Progenitor cell of endocrine pancreas (in vitro differentiated cells): Measurements from ENCODE around the gene PPM1H. TPM values are rescaled to one million over a fixed set of nuclear protein-coding genes. Genes with fewer than 3 reads are reported as not detected.

Experiments
- DNase-seq: peaks from one replicate; pipeline ENCODE4 v3.0.0; 2021; ENCODE audit warnings: low spot score; ENCODE audit not compliant: unreplicated experiment
- H3K27ac Mint-ChIP-seq: 2 replicates; pipeline ENCODE4 v1.8.0; 2021; ENCODE audit warnings: mild to moderate bottlenecking, moderate library complexity, mixed read lengths
- H3K27me3 Mint-ChIP-seq: 2 replicates; pipeline ENCODE4 v1.8.0; 2021; ENCODE audit warnings: mixed read lengths
- H3K36me3 Mint-ChIP-seq: 2 replicates; pipeline ENCODE4 v1.8.0; 2022; ENCODE audit warnings: mixed read lengths; ENCODE audit not compliant: insufficient read depth
- H3K4me1 Mint-ChIP-seq: 2 replicates; pipeline ENCODE4 v1.8.0; 2021; ENCODE audit warnings: low read depth, mixed read lengths
- H3K4me3 Mint-ChIP-seq: 2 replicates; pipeline ENCODE4 v1.8.0; 2021; ENCODE audit warnings: low read depth, mild to moderate bottlenecking, moderate library complexity, mixed read lengths
- H3K9me3 Mint-ChIP-seq: 2 replicates; pipeline ENCODE4 v1.8.0; 2021; ENCODE audit warnings: low read depth, mixed read lengths
- CTCF ChIP-seq: fragments of 200-600 bp; sonication (generic); IDR thresholded peaks from one replicate; pipeline ENCODE4 v1.5.0; 2021; ENCODE audit warnings: antibody characterized with exemption, mild to moderate bottlenecking; ENCODE audit not compliant: unreplicated experiment
- total RNA-seq: library from RNA; stranded (reverse); gene quantifications from 2 replicates; pipeline ENCODE4 v1.2.1, GENCODE V29; 2021

The PPM1H gene
- total RNA-seq, 1 donor from 2014 or later = 25.4 TPM

- no peak overlapping the region for H3K27ac Mint-ChIP-seq
- DNase-seq = no peak
- H3K36me3 Mint-ChIP-seq = no peaks in the 10 kb centered on the region
- H3K4me3 Mint-ChIP-seq = no peak overlapping the region
- H3K27me3 Mint-ChIP-seq = no peaks in the 10 kb centered on the region
- H3K9me3 Mint-ChIP-seq = no peaks in the 10 kb centered on the region
- TF ChIP-seq CTCF = no peak
- H3K4me1 Mint-ChIP-seq = peaks cover 4% of the 10 kb centered on the region
Observed at GRCh38 chr12:62925680-62926079, 9.3 kb downstream of the PPM1H start.

- Mint-ChIP-seq H3K4me1 (peaks cover 3% of the 10 kb centered on the region), H3K9me3 (no peaks in the 10 kb centered on the region), H3K36me3 (no peaks in the 10 kb centered on the region), H3K27ac (no peak overlapping the region), H3K4me3 (no peak overlapping the region), H3K27me3 (no peaks in the 10 kb centered on the region)
- no peak for TF ChIP-seq CTCF
- DNase-seq = no peak
Observed at GRCh38 chr12:62924084-62924483, 10.9 kb downstream of the PPM1H start.

- no peak for TF ChIP-seq CTCF
- Mint-ChIP-seq H3K4me3 (no peak overlapping the region), H3K27ac (no peak overlapping the region), H3K4me1 (peaks cover 3% of the 10 kb centered on the region), H3K27me3 (no peaks in the 10 kb centered on the region), H3K36me3 (no peaks in the 10 kb centered on the region), H3K9me3 (no peaks in the 10 kb centered on the region)
- DNase-seq = no peak
Observed at GRCh38 chr12:62922539-62922938, 12.4 kb downstream of the PPM1H start.

- H3K4me1 Mint-ChIP-seq = peaks cover 3% of the 10 kb centered on the region
- H3K9me3 Mint-ChIP-seq = no peaks in the 10 kb centered on the region
- H3K4me3 Mint-ChIP-seq = no peak overlapping the region
- no peak for DNase-seq
- no peaks in the 10 kb centered on the region for H3K27me3 Mint-ChIP-seq
- no peak for TF ChIP-seq CTCF
- peaks cover 2% of the 10 kb centered on the region for H3K36me3 Mint-ChIP-seq
- H3K27ac Mint-ChIP-seq = no peak overlapping the region
Observed at GRCh38 chr12:62919838-62920237, 15.1 kb downstream of the PPM1H start.

GRCh38 chr12:62917926-62918325 lies 17.0 kb downstream of the PPM1H start:
- H3K27ac Mint-ChIP-seq = no peak overlapping the region
- no peak for DNase-seq
- TF ChIP-seq CTCF = no peak
- H3K9me3 Mint-ChIP-seq = no peaks in the 10 kb centered on the region
- peaks cover 3% of the 10 kb centered on the region for H3K36me3 Mint-ChIP-seq
- H3K4me3 Mint-ChIP-seq = no peak overlapping the region
- H3K27me3 Mint-ChIP-seq = no peaks in the 10 kb centered on the region
- H3K4me1 Mint-ChIP-seq = peaks cover 3% of the 10 kb centered on the region
